Testis (tissue), 3 donors: ENCODE results near the gene PPP1R12B. TPM values are rescaled to one million over a fixed set of nuclear protein-coding genes. Genes with fewer than 3 reads are reported as not detected.
"Not testable (repeated sequence)": the region's sequence is repeated elsewhere in the genome, so short reads cannot be mapped to it uniquely, and the experiment has no call there.

Experiments
- DNase-seq: peaks from one replicate; pipeline ENCODE4 v3.0.0-alpha.2; 2019
- H3K27ac ChIP-seq, 2 donors: fragments of 200-600 bp; sonication (generic); one replicate each; pipeline ENCODE4 v1.5.1; 2019
- H3K27me3 ChIP-seq: fragments of 200-600 bp; sonication (generic); one replicate; pipeline ENCODE4 v1.5.1; 2019
- H3K36me3 ChIP-seq: fragments of 200-600 bp; sonication (generic); one replicate; pipeline ENCODE4 v1.5.1; 2017; ENCODE audit warnings: low read depth; ENCODE audit errors: missing control alignments
- H3K4me1 ChIP-seq: fragments of 200-600 bp; sonication (generic); one replicate; pipeline ENCODE4 v1.5.1; 2019
- H3K4me3 ChIP-seq, 2 donors: fragments of 200-600 bp; sonication (generic); one replicate each; pipeline ENCODE4 v1.5.1; 2017 to 2019
- H3K9me3 ChIP-seq: fragments of 200-600 bp; sonication (generic); one replicate; pipeline ENCODE4 v1.5.1; 2017
- POLR2A ChIP-seq: fragments of 450-650 bp; IDR thresholded peaks from one replicate; pipeline ENCODE4 v1.6.1; 2017; ENCODE audit warnings: antibody characterized with exemption, mild to moderate bottlenecking, moderate library complexity
- WGBS, 2 donors: methylation state at CpG; one replicate each; pipeline ENCODE4 v1.1.5; 2018; 5-methylcytosine and 5-hydroxymethylcytosine counted together
- intact Hi-C: fragments of 100-400 bp; cut with DNase I; formaldehyde crosslinking; loops from one replicate; pipeline ENCODE4 v1.15.1; 2023; ENCODE audit warnings: low total_unique reads
- polyA plus RNA-seq: library from polyadenylated mRNA; stranded (reverse); fragments of 350-450 nt; fragmentation: Illumina TruSeq; extraction: RNeasy Lipid Tissue Mini Kit (QIAGEN cat#74804); gene quantifications from one replicate; pipeline ENCODE4 v1.2.3, GENCODE V29; 2014; ENCODE audit warnings: low read depth, low replicate concordance; ENCODE audit not compliant: insufficient read depth
- total RNA-seq, 2 donors: library from RNA; depleted of rRNA; stranded (reverse); fragments of >200 nt; gene quantifications; one replicate each; pipeline ENCODE4 v1.2.3, GENCODE V29; 2016
- TF ChIP-seq, protein P1 (sequence below), 3 experiments: fragments of 450-650 bp in 2 of 3; fragments of 200-600 bp in 1 of 3; sonication (generic) in 1 of 3; IDR thresholded peaks; one replicate each; pipeline ENCODE4 v1.5.1; 2016 to 2019; ENCODE audit warnings: antibody characterized with exemption in 3 of 3, mild to moderate bottlenecking in 2 of 3, moderate library complexity in 1 of 3

The PPP1R12B gene
- total and polyA plus RNA-seq, 3 donors from 2014 or later: 32.6 to 61.2 (median 54.6) TPM

- H3K9me3 ChIP-seq: no peaks in the 10 kb centered on the region
- intact Hi-C loops: no loop called here
- no peaks in the 10 kb centered on the region for H3K27me3 ChIP-seq
- no peaks in the 10 kb centered on the region for H3K36me3 ChIP-seq
- no peak for TF ChIP-seq POLR2A
- TF ChIP-seq, protein P1, sequence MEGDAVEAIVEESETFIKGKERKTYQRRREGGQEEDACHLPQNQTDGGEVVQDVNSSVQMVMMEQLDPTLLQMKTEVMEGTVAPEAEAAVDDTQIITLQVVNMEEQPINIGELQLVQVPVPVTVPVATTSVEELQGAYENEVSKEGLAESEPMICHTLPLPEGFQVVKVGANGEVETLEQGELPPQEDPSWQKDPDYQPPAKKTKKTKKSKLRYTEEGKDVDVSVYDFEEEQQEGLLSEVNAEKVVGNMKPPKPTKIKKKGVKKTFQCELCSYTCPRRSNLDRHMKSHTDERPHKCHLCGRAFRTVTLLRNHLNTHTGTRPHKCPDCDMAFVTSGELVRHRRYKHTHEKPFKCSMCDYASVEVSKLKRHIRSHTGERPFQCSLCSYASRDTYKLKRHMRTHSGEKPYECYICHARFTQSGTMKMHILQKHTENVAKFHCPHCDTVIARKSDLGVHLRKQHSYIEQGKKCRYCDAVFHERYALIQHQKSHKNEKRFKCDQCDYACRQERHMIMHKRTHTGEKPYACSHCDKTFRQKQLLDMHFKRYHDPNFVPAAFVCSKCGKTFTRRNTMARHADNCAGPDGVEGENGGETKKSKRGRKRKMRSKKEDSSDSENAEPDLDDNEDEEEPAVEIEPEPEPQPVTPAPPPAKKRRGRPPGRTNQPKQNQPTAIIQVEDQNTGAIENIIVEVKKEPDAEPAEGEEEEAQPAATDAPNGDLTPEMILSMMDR (IDR thresholded peaks at IDR 0.05): no peak
- no peak overlapping the region for H3K27ac ChIP-seq
- 71 to 86% methylated on average over 1 of the region's 1 CpG for WGBS, 2 donors
- H3K4me1 ChIP-seq: peaks cover 27% of the 10 kb centered on the region
- no peak overlapping the region for H3K4me3 ChIP-seq
- no peak for DNase-seq
Observed at GRCh38 chr1:202624781-202625108, 276.2 kb downstream of the PPP1R12B start.

GRCh38 chr1:202625416-202626360, 277.2 kb downstream of the PPP1R12B start:
- Histone ChIP-seq H3K9me3 (no peaks in the 10 kb centered on the region), H3K4me3 (no peak overlapping the region), H3K36me3 (no peaks in the 10 kb centered on the region), H3K4me1 (peaks cover 27% of the 10 kb centered on the region), H3K27ac (no peak overlapping the region), H3K27me3 (no peaks in the 10 kb centered on the region)
- no peak for TF ChIP-seq POLR2A
- TF ChIP-seq, protein P1 (IDR thresholded peaks at IDR 0.05): peak; percentile 29 to 54 (median 46)
- DNase-seq: peak; percentile 78
- intact Hi-C loops: no loop called here
- WGBS, 2 donors: 60 to 70% methylated on average over 22 to 27 of the region's 28 CpGs

- H3K27me3 ChIP-seq, H3K4me3 ChIP-seq, H3K9me3 ChIP-seq, intact Hi-C loops, H3K36me3 ChIP-seq: not testable (repeated sequence)
- H3K27ac ChIP-seq: peak overlapping the region in 1 of 2 donors; percentile 41
- WGBS, 2 donors: 54 to 70% methylated on average over 3 to 7 of the region's 7 CpGs
- H3K4me1 ChIP-seq: peaks cover 27% of the 10 kb centered on the region
- peak; percentile 43 for DNase-seq
Observed at GRCh38 chr1:202627036-202627435, 278.5 kb downstream of the PPP1R12B start.

GRCh38 chr1:202627841-202628565, 279.5 kb downstream of the PPP1R12B start:
- Histone ChIP-seq H3K4me3 (no peak overlapping the region), H3K27me3 (no peaks in the 10 kb centered on the region), H3K27ac (no peak overlapping the region), H3K9me3 (no peaks in the 10 kb centered on the region), H3K36me3 (no peaks in the 10 kb centered on the region), H3K4me1 (peaks cover 19% of the 10 kb centered on the region)
- 90 to 91% methylated on average over 9 to 13 of the region's 13 CpGs for WGBS, 2 donors
- intact Hi-C loops: no loop called here
- TF ChIP-seq, protein P1 (IDR thresholded peaks at IDR 0.05): no peak
- no peak for TF ChIP-seq POLR2A
- no peak for DNase-seq

- no peak for DNase-seq
Observed at GRCh38 chr1:202628646-202629215, 280.2 kb downstream of the PPP1R12B start.

GRCh38 chr1:202629257-202629811, 280.8 kb downstream of the PPP1R12B start:
- DNase-seq, intact Hi-C loops: not testable (repeated sequence)

More at GRCh38 chr1:202628646-202629215, 280.2 kb downstream of the PPP1R12B start:
- Histone ChIP-seq H3K36me3 (no peaks in the 10 kb centered on the region), H3K27me3 (no peaks in the 10 kb centered on the region), H3K4me3 (no peak overlapping the region), H3K27ac (no peak overlapping the region), H3K4me1 (peaks cover 12% of the 10 kb centered on the region), H3K9me3 (no peaks in the 10 kb centered on the region)
- intact Hi-C loops: no loop called here
- TF ChIP-seq POLR2A: no peak
- TF ChIP-seq, protein P1 (IDR thresholded peaks at IDR 0.05): no peak
- 87 to 89% methylated on average over 6 to 7 of the region's 7 CpGs for WGBS, 2 donors

DNA sequence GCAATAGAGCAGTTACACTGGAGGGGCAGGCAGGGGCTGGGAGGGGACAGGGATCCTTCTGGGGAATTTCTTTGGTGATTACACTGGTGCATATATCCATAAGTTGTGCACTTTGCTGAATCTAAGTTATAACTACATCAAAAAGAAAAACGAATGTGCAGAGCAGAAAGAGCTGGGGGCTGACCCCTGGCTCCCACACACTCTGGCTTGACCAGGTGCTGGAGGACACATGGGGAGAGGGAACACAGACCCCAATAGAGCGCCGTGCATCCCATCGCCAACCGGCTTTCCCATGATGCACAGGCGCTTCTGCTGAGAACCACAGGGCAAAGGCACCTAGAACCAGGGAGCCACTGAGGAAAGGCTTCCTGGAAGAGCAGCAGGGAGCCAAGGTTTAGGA, 281.6 kb downstream of the PPP1R12B start:
- H3K4me1 ChIP-seq, H3K4me3 ChIP-seq, H3K9me3 ChIP-seq, H3K36me3 ChIP-seq, H3K27me3 ChIP-seq, DNase-seq, intact Hi-C loops, H3K27ac ChIP-seq: not testable (repeated sequence)
- WGBS, 2 donors: 81 to 83% methylated on average over 4 to 6 of the region's 6 CpGs

More at GRCh38 chr1:202629257-202629811, 280.8 kb downstream of the PPP1R12B start:
- H3K27ac ChIP-seq, H3K36me3 ChIP-seq, H3K4me1 ChIP-seq, H3K27me3 ChIP-seq, H3K4me3 ChIP-seq, H3K9me3 ChIP-seq: not testable (repeated sequence)
- WGBS, 2 donors: 88 to 100% methylated on average over 1 to 2 of the region's 2 CpGs
